Measurements from ENCODE around the gene HLA-DRB1.

DNA sequence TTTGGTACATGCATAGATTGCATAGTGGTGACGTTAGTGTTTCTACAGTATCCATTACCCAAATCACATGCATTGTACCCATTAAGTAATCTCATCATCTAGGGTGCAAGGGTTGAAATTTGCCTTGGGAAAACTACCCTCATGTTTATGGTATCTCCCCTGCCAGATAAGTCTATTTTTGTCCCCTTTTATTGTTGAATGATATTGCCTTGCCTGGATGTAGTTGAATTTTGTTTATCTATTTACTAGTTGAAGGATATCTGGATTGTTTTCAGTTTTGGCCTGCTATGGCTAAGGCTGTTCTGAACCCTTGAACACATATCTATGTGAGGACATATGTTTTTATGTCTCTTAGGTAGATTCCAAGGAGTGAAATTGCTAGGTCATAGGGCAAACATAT, 13.4 kb downstream of the HLA-DRB1 start:
- TF ChIP-seq, protein P1, sequence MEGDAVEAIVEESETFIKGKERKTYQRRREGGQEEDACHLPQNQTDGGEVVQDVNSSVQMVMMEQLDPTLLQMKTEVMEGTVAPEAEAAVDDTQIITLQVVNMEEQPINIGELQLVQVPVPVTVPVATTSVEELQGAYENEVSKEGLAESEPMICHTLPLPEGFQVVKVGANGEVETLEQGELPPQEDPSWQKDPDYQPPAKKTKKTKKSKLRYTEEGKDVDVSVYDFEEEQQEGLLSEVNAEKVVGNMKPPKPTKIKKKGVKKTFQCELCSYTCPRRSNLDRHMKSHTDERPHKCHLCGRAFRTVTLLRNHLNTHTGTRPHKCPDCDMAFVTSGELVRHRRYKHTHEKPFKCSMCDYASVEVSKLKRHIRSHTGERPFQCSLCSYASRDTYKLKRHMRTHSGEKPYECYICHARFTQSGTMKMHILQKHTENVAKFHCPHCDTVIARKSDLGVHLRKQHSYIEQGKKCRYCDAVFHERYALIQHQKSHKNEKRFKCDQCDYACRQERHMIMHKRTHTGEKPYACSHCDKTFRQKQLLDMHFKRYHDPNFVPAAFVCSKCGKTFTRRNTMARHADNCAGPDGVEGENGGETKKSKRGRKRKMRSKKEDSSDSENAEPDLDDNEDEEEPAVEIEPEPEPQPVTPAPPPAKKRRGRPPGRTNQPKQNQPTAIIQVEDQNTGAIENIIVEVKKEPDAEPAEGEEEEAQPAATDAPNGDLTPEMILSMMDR (IDR thresholded peaks at IDR 0.05; ENCODE audit: low read depth, low read length): no peak
- no peak for TF ChIP-seq EZH2phosphoT487 (IDR thresholded peaks at IDR 0.05; ENCODE audit: low read depth)

Data from OCI-LY3 (cell line).